Neural progenitor cell (in vitro differentiated cells): ENCODE results near the gene DLEC1. TPM values are rescaled to one million over a fixed set of nuclear protein-coding genes. Genes with fewer than 3 reads are reported as not detected.
A peak's percentile ranks its signal among the peaks of the same experiment; 100 is the strongest.

ENCODE experiments used
- DNase-seq: peaks from one replicate; pipeline ENCODE4 v3.0.0-alpha.2; 2016; ENCODE audit warnings: low spot score
- H2AFZ ChIP-seq: fragments of 200-600 bp; sonication (generic); replicated peaks from 2 replicates; pipeline ENCODE4 v1.6.1; 2016; ENCODE audit warnings: antibody characterized with exemption
- H3F3A ChIP-seq: fragments of 200-600 bp; sonication (generic); 2 replicates; pipeline ENCODE4 v1.6.1; 2016; ENCODE audit warnings: antibody characterized with exemption, low read depth
- H3K27ac ChIP-seq: fragments of 200-600 bp; sonication (generic); 2 replicates; pipeline ENCODE4 v1.5.1; 2016; ENCODE audit warnings: mild to moderate bottlenecking
- H3K27me3 ChIP-seq: fragments of 200-600 bp; sonication (generic); 2 replicates; pipeline ENCODE4 v1.6.1; 2016; ENCODE audit warnings: mild to moderate bottlenecking, moderate library complexity
- H3K36me3 ChIP-seq: fragments of 200-600 bp; sonication (generic); 2 replicates; pipeline ENCODE4 v1.5.1; 2016
- H3K4me1 ChIP-seq: fragments of 200-600 bp; sonication (generic); 2 replicates; pipeline ENCODE4 v1.6.1; 2016; ENCODE audit warnings: mixed run types
- H3K4me2 ChIP-seq: fragments of 200-600 bp; sonication (generic); 2 replicates; pipeline ENCODE4 v1.6.1; 2016
- H3K4me3 ChIP-seq: fragments of 200-600 bp; sonication (generic); 2 replicates; pipeline ENCODE4 v1.5.1; 2016
- H3K79me2 ChIP-seq: fragments of 200-600 bp; sonication (generic); 2 replicates; pipeline ENCODE4 v1.6.1; 2016; ENCODE audit warnings: low read depth
- H3K9ac ChIP-seq: fragments of 200-600 bp; sonication (generic); 2 replicates; pipeline ENCODE4 v1.6.1; 2016
- H3K9me3 ChIP-seq: fragments of 200-600 bp; sonication (generic); 2 replicates; pipeline ENCODE4 v1.5.1; 2016; ENCODE audit warnings: low read depth
- H4K20me1 ChIP-seq: fragments of 200-600 bp; sonication (generic); 2 replicates; pipeline ENCODE4 v1.6.1; 2016; ENCODE audit warnings: low read depth
- H3K27ac Mint-ChIP-seq: 3 replicates; pipeline ENCODE4 v1.8.0; 2021; ENCODE audit warnings: mixed read lengths
- H3K27me3 Mint-ChIP-seq: 2 replicates; pipeline ENCODE4 v1.8.0; 2022; ENCODE audit warnings: low read depth, mild to moderate bottlenecking, inconsistent platforms, moderate library complexity, mixed read lengths; ENCODE audit not compliant: insufficient read depth
- H3K36me3 Mint-ChIP-seq: 3 replicates; pipeline ENCODE4 v1.8.0; 2021; ENCODE audit warnings: mixed read lengths
- H3K4me1 Mint-ChIP-seq: 3 replicates; pipeline ENCODE4 v1.8.0; 2021; ENCODE audit warnings: mixed read lengths
- H3K4me3 Mint-ChIP-seq: 3 replicates; pipeline ENCODE4 v1.8.0; 2021; ENCODE audit warnings: mild to moderate bottlenecking, moderate library complexity, mixed read lengths
- H3K9me3 Mint-ChIP-seq: 3 replicates; pipeline ENCODE4 v1.8.0; 2020; ENCODE audit warnings: mixed read lengths
- EZH2 ChIP-seq: fragments of 200-600 bp; sonication (generic); IDR thresholded peaks from 2 replicates; pipeline ENCODE4 v1.6.1; 2017; ENCODE audit warnings: antibody characterized with exemption, mild to moderate bottlenecking, moderate library complexity
- EZH2phosphoT487 ChIP-seq: fragments of 200-600 bp; sonication (generic); IDR thresholded peaks from 2 replicates; pipeline ENCODE4 v1.6.1; 2017; ENCODE audit warnings: antibody characterized with exemption
- total RNA-seq: library from RNA; depleted of rRNA; stranded (reverse); fragments of >200 nt; gene quantifications from 2 replicates; pipeline ENCODE4 v1.2.3, GENCODE V29; 2015; ENCODE audit warnings: low replicate concordance
- TF ChIP-seq, protein P1 (sequence below): fragments of 200-600 bp; sonication (generic); IDR thresholded peaks from 2 replicates; pipeline ENCODE4 v1.5.1; 2017; ENCODE audit warnings: antibody characterized with exemption, mild to moderate bottlenecking

DLEC1 gene
- total RNA-seq, 1 donor from 2014 or later = 0.60 TPM

DNA sequence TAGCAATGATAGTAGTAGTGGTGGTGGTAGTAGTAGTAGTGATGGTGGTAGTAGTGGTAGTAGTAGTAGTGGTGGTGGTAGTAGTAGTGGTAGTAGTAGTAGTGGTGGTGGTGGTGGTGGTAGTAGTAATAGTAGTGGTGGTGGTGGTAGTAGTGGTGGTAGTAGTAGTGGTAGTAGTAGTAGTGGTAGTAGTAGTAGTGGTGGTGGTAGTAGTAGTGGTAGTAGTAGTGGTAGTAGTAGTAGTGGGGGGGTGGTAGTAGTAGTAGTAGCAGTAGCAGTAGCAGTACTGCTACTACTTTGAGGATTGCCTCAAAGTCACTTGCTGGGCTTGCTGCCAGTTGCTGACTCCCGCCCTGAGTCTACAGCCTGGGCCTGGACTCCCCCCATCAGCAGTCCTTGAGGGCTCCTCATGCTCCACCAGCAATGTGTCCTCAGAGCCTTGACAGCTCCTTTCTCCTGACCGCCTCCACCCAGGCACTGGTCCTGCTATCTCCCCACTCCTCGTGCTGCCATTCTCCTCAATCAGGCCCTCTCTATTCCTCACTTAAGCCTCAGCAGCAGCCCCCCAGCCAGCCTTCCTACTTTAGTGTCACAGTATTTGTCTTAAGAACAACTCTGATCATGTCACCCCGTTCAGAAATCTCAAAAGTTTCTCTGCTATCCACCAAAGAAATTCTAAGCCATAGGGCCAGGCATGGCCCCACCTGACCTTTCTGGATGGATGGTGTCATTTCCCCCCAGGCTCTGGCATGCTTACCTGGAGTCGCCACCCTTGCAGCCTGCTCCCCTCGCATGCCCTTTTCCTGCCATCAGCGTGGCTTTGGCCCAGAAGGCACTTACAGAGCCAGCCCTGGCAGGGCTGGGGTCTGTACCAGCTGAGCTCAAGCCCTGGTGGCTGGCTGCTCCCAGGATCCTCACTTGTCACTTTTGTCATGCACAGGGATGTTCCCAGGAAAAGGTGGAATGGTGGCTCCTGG, 45.6 kb downstream of the DLEC1 start:
- no peak overlapping the region for H2AFZ ChIP-seq
- no peaks in the 10 kb centered on the region for H3K36me3 ChIP-seq
- H3K9ac ChIP-seq = no peak overlapping the region
- H4K20me1 ChIP-seq = no peaks in the 10 kb centered on the region
- Mint-ChIP-seq H3K4me1 (peaks cover 10% of the 10 kb centered on the region), H3K27me3 (peaks cover 12% of the 10 kb centered on the region), H3K27ac (peak overlapping the region; percentile 30), H3K4me3 (peak overlapping the region; percentile 68), H3K36me3 (peaks cover 11% of the 10 kb centered on the region), H3K9me3 (peaks cover 27% of the 10 kb centered on the region)
- no peak for TF ChIP-seq EZH2phosphoT487
- TF ChIP-seq, protein P1, sequence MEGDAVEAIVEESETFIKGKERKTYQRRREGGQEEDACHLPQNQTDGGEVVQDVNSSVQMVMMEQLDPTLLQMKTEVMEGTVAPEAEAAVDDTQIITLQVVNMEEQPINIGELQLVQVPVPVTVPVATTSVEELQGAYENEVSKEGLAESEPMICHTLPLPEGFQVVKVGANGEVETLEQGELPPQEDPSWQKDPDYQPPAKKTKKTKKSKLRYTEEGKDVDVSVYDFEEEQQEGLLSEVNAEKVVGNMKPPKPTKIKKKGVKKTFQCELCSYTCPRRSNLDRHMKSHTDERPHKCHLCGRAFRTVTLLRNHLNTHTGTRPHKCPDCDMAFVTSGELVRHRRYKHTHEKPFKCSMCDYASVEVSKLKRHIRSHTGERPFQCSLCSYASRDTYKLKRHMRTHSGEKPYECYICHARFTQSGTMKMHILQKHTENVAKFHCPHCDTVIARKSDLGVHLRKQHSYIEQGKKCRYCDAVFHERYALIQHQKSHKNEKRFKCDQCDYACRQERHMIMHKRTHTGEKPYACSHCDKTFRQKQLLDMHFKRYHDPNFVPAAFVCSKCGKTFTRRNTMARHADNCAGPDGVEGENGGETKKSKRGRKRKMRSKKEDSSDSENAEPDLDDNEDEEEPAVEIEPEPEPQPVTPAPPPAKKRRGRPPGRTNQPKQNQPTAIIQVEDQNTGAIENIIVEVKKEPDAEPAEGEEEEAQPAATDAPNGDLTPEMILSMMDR = no peak
- no peak for TF ChIP-seq EZH2
- H3K9me3 ChIP-seq = no peaks in the 10 kb centered on the region
- DNase-seq = peak; percentile 21
- H3K4me3 ChIP-seq = no peak overlapping the region
- H3K27ac ChIP-seq = no peak overlapping the region
- H3K79me2 ChIP-seq = no peaks in the 10 kb centered on the region
- H3F3A ChIP-seq = peaks cover 11% of the 10 kb centered on the region
- H3K4me1 ChIP-seq = no peaks in the 10 kb centered on the region
- H3K4me2 ChIP-seq = no peak overlapping the region
- H3K27me3 ChIP-seq = no peaks in the 10 kb centered on the region

DNA sequence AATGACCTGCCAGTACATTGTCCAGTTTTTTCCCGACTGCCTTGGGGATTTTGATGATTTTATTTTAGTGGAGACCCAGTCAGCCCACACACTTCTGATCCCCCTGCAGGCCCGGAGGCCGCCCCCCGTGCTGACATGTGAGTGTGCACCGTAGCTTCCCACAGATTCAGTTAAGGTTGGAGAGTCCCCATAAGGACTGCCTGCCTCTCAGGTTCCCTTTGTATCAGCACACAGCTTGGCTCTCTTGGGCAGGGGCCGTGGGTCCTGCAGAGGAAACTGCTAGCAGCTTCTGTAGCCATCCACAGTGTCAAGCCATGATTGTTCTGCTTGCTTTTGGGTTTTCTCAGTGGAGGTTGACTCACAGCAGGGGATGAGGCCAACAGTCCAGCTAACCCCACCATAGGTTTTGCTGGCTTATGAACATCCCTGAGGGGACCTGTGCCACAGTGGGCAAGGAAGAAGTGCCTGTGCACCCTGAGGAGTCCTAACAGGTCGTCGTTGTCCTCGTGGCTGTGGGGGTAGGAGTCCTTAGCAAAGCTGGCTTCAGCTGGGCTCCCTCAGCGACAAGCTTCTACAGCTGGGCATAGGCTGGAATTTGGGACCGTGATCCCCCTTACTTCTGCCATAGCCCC, 46.4 kb downstream of the DLEC1 start:
- peaks cover 11% of the 10 kb centered on the region for H3F3A ChIP-seq

DNA sequence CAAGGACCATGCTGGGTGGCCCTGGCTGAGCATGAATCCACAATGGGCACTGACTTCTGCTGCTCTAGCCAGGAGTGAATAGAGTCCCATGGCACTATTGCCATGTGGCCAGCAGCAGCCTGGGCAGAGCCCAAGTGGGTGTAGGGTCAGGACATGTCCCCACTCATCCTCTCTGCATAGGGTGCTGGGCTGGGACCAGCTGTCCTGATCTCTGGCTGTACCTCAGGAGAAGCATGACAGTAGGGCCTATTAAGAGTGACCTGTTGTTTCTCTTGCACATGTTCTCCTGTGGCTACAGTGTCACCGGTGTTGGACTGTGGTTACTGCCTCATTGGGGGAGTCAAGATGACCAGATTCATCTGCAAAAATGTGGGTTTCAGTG, 46.9 kb downstream of the DLEC1 start:
- H3K27me3 Mint-ChIP-seq = peaks cover 12% of the 10 kb centered on the region
- H3K36me3 ChIP-seq = no peaks in the 10 kb centered on the region
- no peak overlapping the region for H3K27ac Mint-ChIP-seq
- peaks cover 9% of the 10 kb centered on the region for H3K36me3 Mint-ChIP-seq
- H3K4me1 Mint-ChIP-seq = peaks cover 5% of the 10 kb centered on the region
- no peak overlapping the region for H3K4me3 Mint-ChIP-seq
- no peaks in the 10 kb centered on the region for H3K79me2 ChIP-seq
- no peak overlapping the region for H3K27ac ChIP-seq
- H3K27me3 ChIP-seq = no peaks in the 10 kb centered on the region
- no peaks in the 10 kb centered on the region for H3K4me1 ChIP-seq
- no peak for DNase-seq
- no peaks in the 10 kb centered on the region for H4K20me1 ChIP-seq
- no peaks in the 10 kb centered on the region for H3K9me3 ChIP-seq
- no peak overlapping the region for H3K9ac ChIP-seq
- H3K9me3 Mint-ChIP-seq = peaks cover 20% of the 10 kb centered on the region
- no peak overlapping the region for H3K4me3 ChIP-seq
- no peak overlapping the region for H3K4me2 ChIP-seq
- H3F3A ChIP-seq = peaks cover 11% of the 10 kb centered on the region
- TF ChIP-seq, protein P1 = no peak
- TF ChIP-seq EZH2phosphoT487 (no peak), EZH2 (no peak)
- no peak overlapping the region for H2AFZ ChIP-seq

More for the DNA sequence above, 46.4 kb downstream of the DLEC1 start:
- Histone ChIP-seq H2AFZ (no peak overlapping the region), H3K4me3 (no peak overlapping the region), H3K79me2 (no peaks in the 10 kb centered on the region), H3K9ac (no peak overlapping the region), H3K9me3 (no peaks in the 10 kb centered on the region), H3K27ac (no peak overlapping the region), H3K4me1 (no peaks in the 10 kb centered on the region), H3K27me3 (no peaks in the 10 kb centered on the region), H3K4me2 (no peak overlapping the region), H4K20me1 (no peaks in the 10 kb centered on the region), H3K36me3 (no peaks in the 10 kb centered on the region)
- TF ChIP-seq, protein P1 = no peak
- TF ChIP-seq EZH2phosphoT487 = no peak
- no peak for TF ChIP-seq EZH2
- no peak for DNase-seq
- H3K4me1 Mint-ChIP-seq = peaks cover 7% of the 10 kb centered on the region
- H3K36me3 Mint-ChIP-seq = peaks cover 10% of the 10 kb centered on the region
- peaks cover 12% of the 10 kb centered on the region for H3K27me3 Mint-ChIP-seq
- no peak overlapping the region for H3K4me3 Mint-ChIP-seq
- H3K9me3 Mint-ChIP-seq = peaks cover 21% of the 10 kb centered on the region
- H3K27ac Mint-ChIP-seq = no peak overlapping the region
